GM13977 (cell line): ENCODE data around the gene XPR1.

Experiments
- DNase-seq: peaks from one replicate; pipeline ENCODE4 v3.0.0; 2012; ENCODE audit warnings: low spot score
- CTCF ChIP-seq: IDR thresholded peaks from 2 replicates; pipeline ENCODE4 v1.5.1; 2012; ENCODE audit warnings: mild to moderate bottlenecking, control low read depth; ENCODE audit not compliant: insufficient read depth; ENCODE audit errors: extremely low read depth, missing control alignments
- in situ Hi-C: fragments of 300-500 bp; cut with MboI; formaldehyde crosslinking; loops from one replicate; pipeline ENCODE4 v1.12.0; 2022; ENCODE audit warnings: low sequenced_read_pairs, low pct_unique_long_range_greater_than_20kb, mixed read lengths, inconsistent platforms; ENCODE audit not compliant: unreplicated experiment

Gene XPR1

DNA sequence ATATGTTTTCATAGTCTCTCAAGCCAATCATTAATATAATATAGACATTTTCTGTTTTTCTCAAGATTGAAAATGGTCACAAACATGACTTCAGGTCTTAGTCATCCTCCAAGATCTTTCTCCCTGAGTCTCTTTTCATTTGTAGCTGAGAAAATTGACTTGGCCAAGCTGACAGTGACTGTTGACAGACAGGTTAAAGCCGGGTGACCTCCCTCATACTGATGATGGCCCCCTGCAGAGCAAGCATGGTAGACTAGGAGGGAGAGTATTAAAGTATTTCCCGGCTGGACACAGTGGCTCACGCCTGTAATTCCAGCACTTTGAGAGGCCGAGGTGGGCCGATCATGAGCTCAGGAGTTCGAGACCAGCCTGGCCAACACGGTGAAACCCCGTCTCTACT is 274.1 kb downstream of the XPR1 start:
- DNase-seq = peak; percentile 12
- TF ChIP-seq CTCF = no peak
- in situ Hi-C loops = no loop called here

DNA sequence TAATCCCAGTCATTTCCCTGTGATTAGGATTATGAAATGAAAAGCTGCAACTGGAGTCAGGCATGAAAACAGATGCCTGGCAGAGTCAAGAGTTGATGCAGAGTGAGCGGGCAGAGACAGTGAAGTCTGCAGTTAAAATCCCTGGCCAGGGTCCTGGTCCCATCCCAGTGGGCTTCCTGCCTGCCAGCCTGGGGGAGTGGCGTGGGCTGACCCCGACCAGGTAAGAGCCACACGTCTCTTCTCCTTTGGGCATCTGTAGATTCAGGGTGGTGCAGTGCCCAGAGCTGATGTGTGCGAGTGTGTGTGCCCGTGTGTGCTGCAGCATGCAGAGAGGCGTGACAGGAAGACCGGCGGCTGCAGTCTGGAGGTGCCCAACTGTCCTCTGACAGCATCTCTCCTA is 274.7 kb downstream of the XPR1 start:
- in situ Hi-C loops = no loop called here
- no peak for TF ChIP-seq CTCF
- no peak for DNase-seq

GRCh38 chr1:180907313-180908055 is 275.7 kb downstream of the XPR1 start:
- in situ Hi-C loops = no loop called here
- no peak for TF ChIP-seq CTCF
- peak; percentile 4 for DNase-seq

GRCh38 chr1:180908074-180908765 is 276.4 kb downstream of the XPR1 start:
- DNase-seq = peak; percentile 9
- no peak for TF ChIP-seq CTCF
- in situ Hi-C loops = no loop called here

GRCh38 chr1:180909005-180909414 is 277.2 kb downstream of the XPR1 start:
- TF ChIP-seq CTCF = no peak

GRCh38 chr1:180909462-180909976 is 277.7 kb downstream of the XPR1 start:
- DNase-seq = peak; percentile 58
- in situ Hi-C loops = no loop called here
- TF ChIP-seq CTCF = no peak

More at GRCh38 chr1:180909005-180909414, 277.2 kb downstream of the XPR1 start:
- DNase-seq = peak; percentile 29
- in situ Hi-C loops = no loop called here
